ENCODE results near the gene HCK. TPM values are rescaled to one million over a fixed set of nuclear protein-coding genes. Genes with fewer than 3 reads are reported as not detected.

Gene HCK
- total RNA-seq, 3 donors from 2014 or later: 6.2 to 17.3 (median 13.4) TPM

GRCh38 chr20:32056708-32057483 lies 4.9 kb downstream of the HCK start:
- intact Hi-C loops (cut with DNase I, micrococcal nuclease): no loop called here
- H3K4me1 ChIP-seq (ENCODE audit: low read depth): no peaks in the 10 kb centered on the region
- no peak overlapping the region for H3K4me3 ChIP-seq
- no peak for TF ChIP-seq CTCF (IDR thresholded peaks at IDR 0.05)
- ATAC-seq: no peak
- no peaks in the 10 kb centered on the region for H3K36me3 ChIP-seq (ENCODE audit: low read depth)
- no peaks in the 10 kb centered on the region for H3K9me3 ChIP-seq
- no peak for DNase-seq

- H3K36me3 ChIP-seq (ENCODE audit: low read depth): no peaks in the 10 kb centered on the region
- H3K9me3 ChIP-seq: no peaks in the 10 kb centered on the region
- ATAC-seq (no peak), DNase-seq (no peak)
- TF ChIP-seq CTCF (IDR thresholded peaks at IDR 0.05): no peak
- H3K4me1 ChIP-seq (ENCODE audit: low read depth): no peaks in the 10 kb centered on the region
- H3K4me3 ChIP-seq: no peak overlapping the region
- intact Hi-C loops (cut with DNase I, micrococcal nuclease): no loop called here
Observed at GRCh38 chr20:32057656-32058184, 5.7 kb downstream of the HCK start.

GRCh38 chr20:32059189-32059588 lies 7.1 kb downstream of the HCK start:
- DNase-seq (no peak), ATAC-seq (no peak)
- TF ChIP-seq CTCF (IDR thresholded peaks at IDR 0.05): no peak
- no peaks in the 10 kb centered on the region for H3K36me3 ChIP-seq (ENCODE audit: low read depth)
- intact Hi-C loops (cut with DNase I, micrococcal nuclease): no loop called here
- no peaks in the 10 kb centered on the region for H3K4me1 ChIP-seq (ENCODE audit: low read depth)
- H3K4me3 ChIP-seq: no peak overlapping the region
- H3K9me3 ChIP-seq: no peaks in the 10 kb centered on the region

- no peaks in the 10 kb centered on the region for H3K9me3 ChIP-seq
- TF ChIP-seq CTCF (IDR thresholded peaks at IDR 0.05): no peak
- DNase-seq: peak in 2 of 3 donors; percentile 41 to 63
- intact Hi-C loops (cut with DNase I, micrococcal nuclease): no loop called here
- ATAC-seq: peak; percentile 64
- H3K4me3 ChIP-seq: no peak overlapping the region
- no peaks in the 10 kb centered on the region for H3K4me1 ChIP-seq (ENCODE audit: low read depth)
- no peaks in the 10 kb centered on the region for H3K36me3 ChIP-seq (ENCODE audit: low read depth)
Observed at GRCh38 chr20:32062776-32063170, 10.7 kb downstream of the HCK start.

GRCh38 chr20:32063695-32064094 lies 11.7 kb downstream of the HCK start:
- DNase-seq (no peak), ATAC-seq (no peak)
- Histone ChIP-seq H3K36me3 (ENCODE audit: low read depth) (no peaks in the 10 kb centered on the region), H3K4me1 (ENCODE audit: low read depth) (no peaks in the 10 kb centered on the region), H3K9me3 (no peaks in the 10 kb centered on the region), H3K4me3 (no peak overlapping the region)
- intact Hi-C loops (cut with DNase I, micrococcal nuclease): no loop called here
- TF ChIP-seq CTCF (IDR thresholded peaks at IDR 0.05): no peak

All from mucosa of descending colon (tissue), 3 donors.